ENCODE measurements around the gene KPNA6.
"Not testable (repeated sequence)": the region's sequence is repeated elsewhere in the genome, so short reads cannot be mapped to it uniquely, and the experiment has no call there.

Gene KPNA6

DNA sequence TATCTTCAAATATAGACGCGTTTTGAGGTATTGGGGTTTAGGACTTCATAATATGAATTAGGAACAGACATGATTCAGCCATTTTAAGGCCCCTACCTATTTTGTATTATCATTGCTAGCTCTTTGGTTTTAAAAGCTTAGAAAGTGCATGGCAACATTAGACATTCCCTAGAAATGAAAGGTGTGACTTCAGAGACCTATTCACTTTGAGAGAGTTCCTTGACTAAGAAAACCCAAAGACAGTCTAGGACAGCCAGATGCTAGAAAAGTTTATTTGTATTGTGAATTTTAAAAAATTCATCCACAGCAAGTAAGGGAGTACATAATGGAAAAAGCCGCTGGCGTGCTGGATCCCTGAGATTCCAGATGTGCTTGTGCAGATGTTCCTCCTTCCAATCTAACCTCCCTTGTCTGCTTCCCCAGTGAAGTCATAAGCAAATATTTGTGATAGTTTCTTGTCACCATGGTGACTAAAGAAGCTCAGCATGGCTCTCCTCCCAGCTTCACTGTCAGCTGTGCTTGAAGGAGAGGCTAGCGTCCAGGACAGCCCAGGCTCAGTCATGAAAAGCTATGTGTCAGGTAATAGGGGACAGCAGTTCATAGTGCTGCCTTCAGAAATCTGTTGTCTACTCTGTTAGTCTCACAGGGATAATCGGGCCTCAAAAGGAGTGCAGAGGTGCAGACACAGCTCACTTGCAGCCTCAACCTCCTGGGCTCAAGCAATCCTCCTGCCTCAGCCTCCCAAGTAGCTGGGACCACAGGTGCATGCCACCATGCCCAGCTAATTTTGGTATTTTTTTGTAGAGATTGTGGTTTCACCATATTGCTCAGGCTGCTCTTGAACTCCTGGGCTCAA, 34.8 kb downstream of the KPNA6 start:
- DNase-seq (ENCODE audit: low read depth): peak; percentile 85

DNA sequence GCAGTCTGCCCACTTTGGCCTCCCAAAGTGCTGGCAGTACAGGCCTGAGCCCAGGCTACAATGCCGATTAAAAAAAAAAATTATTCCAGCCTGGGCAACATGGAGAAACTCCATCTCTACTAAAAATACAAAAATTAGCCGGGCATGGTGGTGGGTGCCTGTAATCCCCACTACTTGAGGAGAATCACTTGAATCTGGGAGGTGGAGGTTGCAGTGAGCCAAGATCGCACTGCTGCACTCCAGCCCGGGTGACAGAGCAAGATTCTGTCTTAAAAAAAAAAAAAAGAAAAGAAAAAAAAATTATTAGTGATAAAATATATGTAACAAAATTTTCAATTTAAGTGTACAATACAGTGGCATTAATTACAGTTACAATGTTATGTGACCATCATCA, 35.4 kb downstream of the KPNA6 start:
- DNase-seq (ENCODE audit: low read depth): not testable (repeated sequence)

DNA sequence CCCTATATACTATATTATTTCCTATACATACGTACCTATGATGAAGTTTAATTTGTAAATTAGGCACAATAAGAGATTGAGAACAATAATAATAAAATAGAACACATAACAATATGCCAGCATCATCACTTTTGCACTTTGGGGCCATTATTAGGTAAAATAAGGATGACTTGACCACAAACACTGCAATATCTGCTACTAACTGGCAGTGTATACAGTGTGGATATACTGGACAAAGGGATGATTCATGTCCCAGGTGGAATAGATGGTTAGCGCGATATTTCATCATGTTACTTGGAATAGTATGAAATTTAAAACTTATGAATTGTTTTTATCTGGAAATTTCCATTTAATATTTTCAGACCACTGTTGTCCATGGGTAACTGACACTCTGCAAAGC, 36.2 kb downstream of the KPNA6 start:
- DNase-seq (ENCODE audit: low read depth): no peak

DNA sequence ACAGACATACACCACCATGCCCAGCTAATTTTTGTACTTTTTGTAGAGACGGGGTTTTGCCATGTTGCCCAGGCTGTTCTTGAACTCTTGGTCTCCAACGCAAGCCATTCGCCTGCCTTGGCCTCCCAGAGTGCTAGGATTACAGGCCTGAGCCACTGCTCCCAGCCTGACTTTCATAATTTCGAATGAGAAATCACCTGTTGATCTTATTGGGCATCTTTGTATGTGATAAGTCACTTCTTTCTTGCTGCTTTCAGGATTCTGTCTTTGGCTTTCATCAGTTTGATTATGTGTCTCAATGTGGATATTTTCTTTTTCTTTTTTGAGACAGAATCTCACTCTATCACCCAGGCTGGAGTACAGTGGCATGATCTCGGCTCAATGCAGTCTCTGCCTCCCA, 39.9 kb downstream of the KPNA6 start:
- not testable (repeated sequence) for DNase-seq (ENCODE audit: low read depth)

DNA sequence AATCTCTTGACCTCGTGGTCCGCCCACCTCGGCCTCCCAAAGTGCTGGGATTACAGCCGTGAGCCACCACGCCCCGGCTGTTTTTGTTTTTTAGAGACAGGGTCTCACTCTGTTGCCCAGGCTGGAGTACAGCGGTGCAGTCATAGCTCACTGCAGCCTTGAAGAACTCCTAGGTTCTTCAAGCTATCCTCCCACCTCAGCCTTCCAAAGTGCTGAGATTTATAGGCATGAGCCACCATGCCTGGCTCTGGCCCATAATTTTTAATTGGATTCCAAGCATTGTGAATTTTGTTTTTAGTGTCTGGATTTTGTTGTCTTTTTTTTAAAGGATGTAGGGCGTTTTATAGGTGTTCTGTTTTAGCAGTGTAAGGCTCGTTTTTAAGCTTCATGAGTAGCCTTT, 43.0 kb downstream of the KPNA6 start:
- DNase-seq (ENCODE audit: low read depth): no peak

DNA sequence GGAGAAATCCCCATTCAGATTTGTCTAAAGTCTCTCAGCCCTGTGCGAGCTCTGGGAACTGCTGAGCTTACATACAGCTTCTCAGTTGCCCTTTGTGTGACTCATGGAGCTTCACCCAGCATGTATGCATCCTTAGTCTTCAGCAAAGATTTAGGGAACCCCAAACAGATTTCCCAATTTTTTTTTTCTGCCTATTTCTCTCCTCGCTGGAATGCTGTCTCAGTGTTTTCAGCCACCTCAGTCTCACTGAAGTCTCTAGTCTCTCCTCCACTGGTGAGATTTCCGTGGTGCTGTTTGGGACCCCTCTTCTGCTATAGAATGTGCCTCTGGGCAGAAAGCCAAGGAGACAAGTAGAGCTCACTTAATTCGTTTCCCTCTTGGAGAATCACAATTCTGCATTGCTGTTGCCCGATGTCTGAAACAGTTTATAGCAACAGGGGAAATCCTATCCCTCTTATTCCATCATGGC, 43.5 kb downstream of the KPNA6 start:
- no peak for DNase-seq (ENCODE audit: low read depth)

DNA sequence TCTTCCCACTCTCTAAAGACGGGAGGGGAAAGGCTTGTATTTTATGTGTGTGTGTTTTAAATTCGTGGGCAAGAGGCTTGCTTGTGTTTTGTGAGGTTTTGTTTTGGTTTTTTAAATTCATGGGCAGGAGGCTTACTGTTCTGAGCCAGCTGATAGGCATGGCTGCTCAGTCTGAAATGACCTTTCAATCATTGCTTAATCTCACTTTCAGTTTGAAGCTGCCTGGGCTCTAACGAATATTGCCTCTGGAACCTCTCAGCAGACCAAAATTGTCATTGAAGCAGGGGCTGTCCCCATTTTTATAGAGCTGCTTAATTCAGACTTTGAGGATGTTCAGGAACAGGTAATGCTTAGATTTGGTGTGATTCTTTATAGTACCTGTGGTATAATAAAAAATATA, 51.3 kb downstream of the KPNA6 start:
- DNase-seq (ENCODE audit: low read depth): no peak

DNA sequence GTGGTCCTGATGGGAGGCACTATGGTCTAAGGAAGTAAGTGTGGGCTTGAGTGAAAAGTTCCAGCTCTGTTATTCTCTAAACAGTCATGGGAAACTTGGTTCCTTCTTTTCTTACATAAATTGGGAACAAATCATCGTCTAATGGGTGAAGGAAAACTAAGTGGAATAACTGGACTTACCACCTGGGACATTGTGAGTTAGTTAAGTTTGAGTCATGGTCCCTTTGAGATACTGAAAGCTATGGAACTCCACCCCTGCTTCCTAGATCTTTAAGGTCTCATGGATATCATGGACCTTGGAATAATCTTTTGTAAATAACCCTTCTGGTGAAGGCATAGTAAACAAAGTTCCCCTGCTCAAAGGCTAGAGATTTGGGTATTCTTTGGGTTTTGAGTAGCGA, 55.5 kb downstream of the KPNA6 start:
- DNase-seq (ENCODE audit: low read depth): no peak

DNA sequence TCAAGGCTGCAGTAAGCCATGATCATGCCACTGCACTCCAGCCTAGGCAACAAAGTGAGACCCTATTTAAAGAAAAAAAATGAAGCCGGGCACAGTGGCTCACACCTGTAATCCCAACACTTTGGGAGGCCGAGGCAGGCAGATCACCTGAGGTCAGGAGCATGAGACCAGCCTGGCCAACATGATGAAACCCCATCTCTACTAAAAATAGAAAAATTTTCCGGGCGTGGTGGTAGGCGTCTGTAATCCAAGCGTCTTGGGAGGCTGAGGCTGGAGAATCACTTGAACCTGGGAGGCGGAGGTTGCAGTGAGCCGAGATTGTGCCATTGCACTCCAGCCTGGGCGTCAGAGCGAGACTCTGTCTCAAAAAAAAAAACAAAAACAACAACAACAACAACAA, 57.8 kb downstream of the KPNA6 start:
- DNase-seq (ENCODE audit: low read depth): not testable (repeated sequence)

DNA sequence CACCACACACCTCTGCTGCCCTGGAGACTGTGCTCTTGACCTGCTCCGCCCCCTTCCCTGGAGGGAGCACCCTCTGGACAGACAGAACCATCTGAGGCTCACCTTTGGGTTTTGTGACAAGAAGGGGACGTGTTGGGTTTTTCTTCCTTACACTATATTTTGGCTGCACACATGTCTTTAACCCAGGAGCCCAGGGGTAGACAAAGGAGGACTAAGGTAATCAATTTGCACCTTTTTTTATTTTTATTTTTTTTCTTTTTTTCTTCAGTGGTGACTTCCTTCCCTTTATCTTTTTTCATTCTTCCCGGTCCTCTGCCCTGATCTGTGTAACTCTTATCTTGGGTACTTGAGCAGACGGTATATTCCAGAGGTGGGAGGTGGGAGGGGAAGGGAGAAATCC, 63.1 kb downstream of the KPNA6 start:
- DNase-seq (ENCODE audit: low read depth): no peak

DNA sequence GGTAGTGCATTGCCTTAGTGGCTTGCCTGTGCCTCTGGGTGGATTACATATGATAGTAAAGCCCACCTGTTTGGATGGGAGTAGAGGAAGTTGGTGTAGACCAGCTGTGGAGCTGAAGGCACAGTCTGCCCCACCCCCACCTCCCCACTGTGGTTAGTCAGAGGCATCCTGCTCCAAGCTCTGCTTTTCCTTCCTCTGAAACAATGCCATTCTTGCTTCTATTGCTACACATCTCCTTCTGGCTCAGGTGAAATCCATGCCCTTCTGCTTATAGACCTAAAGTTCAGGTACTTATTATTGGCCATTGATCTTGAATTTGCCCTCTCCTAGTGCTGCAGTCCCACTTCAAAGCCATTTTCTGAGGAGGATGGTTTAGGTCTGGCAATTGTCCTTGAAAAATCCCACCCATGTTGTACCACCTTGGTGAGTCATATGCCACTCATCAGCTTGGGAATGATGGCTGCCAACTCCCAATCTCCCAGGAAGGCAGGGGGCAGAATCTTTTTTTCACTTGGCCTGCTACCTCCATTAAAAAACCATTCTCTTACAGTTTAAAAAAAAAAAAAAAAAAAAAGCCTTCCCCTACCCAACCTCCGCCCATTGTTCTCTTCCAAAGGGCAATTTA, 64.9 kb downstream of the KPNA6 start:
- DNase-seq (ENCODE audit: low read depth): no peak

DNA sequence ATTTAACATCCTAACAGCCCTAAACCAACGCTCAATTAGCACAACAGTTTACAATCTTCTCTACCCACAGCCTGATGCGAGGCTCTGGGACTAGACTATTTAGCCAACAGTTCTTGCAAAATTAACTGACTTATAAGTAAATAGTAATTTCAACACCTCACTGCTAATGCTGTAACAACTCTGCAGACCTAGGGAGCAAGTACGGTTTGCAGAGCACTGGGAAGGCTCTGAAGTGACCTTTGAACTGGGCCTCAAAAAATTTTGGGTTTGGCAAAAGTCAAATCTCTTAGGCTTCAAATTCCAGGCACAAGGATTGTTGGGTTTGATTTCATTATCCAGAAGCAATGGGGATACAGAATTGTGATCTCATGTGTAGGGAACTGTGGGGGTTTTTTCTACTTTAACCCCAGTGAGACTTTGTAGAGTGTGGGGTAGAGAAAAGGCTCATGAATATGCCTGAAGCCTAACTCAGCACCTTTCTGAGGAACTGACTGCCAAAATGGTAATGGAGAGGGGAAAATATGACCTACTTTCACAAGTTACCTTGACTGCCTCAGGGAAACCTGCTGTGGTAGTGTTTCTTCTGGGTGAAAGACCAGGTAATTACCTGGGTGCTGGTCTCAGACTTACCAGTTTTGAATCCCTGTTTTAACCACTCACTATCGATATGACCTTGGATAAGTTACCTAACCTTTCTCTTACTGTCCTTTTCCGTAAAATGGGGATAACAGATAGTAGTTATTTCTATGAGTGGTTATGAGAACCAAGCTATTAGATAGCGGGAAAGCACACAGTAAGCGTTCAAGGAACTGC, 70.7 kb downstream of the KPNA6 start:
- DNase-seq (ENCODE audit: low read depth): no peak

DNA sequence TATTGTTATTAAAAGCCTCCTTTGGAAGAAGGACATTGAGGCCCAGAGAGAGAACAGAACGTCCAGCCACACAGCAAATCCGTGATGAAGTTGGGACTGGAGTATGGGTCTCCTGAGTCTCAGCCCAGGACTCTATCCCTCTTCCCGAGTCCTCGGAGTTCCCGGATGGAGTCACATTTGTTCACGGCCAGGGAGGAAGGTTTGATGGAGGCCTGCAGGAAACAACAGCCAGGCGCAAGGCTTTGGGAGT, 71.3 kb downstream of the KPNA6 start:
- DNase-seq (ENCODE audit: low read depth): no peak

DNA sequence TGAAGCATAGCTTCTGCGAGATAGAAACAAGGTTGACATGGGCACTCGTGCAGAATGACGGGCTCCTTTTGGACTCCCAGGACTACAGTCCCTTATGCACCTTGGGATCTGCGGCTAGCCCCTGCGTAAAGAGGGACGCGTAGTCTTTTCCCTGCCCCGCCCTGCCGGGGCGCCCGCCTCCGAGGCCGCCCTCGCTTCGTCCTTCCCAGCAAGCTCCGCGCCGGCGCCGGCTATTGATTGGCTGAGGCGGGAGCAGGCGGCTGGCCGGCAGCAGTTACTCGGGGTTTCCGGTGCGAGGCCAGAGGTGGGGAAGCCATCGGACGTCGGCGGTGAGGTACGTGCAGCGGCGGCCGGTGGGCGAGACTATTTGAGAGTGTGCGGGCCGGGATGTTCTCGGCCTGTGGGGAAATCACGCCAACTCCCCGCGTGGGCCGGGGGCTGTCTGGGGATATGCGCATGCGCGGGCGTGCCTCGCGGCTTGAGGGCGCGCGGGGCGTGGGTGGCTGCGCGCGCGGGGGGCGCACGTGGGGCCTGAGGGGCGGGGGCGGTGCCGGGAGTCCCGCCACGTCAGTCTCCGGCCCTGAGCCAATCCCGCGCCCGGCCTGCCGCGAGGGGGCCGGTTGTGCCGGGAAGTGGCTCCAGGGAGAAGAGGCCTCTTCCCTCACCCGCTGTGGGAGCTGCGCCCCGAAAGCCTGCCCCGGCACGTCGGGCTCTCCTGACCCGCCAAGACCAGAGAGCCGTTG, 71.8 kb downstream of the KPNA6 start, which contains the start of gene TXLNA:
Gene TXLNA, plus strand, starts transcription at position 233 of the 743 bp plus-strand sequence. CDS start 671 bp downstream, outside the sequence.
- peak; percentile 82 for DNase-seq (ENCODE audit: low read depth)

DNA sequence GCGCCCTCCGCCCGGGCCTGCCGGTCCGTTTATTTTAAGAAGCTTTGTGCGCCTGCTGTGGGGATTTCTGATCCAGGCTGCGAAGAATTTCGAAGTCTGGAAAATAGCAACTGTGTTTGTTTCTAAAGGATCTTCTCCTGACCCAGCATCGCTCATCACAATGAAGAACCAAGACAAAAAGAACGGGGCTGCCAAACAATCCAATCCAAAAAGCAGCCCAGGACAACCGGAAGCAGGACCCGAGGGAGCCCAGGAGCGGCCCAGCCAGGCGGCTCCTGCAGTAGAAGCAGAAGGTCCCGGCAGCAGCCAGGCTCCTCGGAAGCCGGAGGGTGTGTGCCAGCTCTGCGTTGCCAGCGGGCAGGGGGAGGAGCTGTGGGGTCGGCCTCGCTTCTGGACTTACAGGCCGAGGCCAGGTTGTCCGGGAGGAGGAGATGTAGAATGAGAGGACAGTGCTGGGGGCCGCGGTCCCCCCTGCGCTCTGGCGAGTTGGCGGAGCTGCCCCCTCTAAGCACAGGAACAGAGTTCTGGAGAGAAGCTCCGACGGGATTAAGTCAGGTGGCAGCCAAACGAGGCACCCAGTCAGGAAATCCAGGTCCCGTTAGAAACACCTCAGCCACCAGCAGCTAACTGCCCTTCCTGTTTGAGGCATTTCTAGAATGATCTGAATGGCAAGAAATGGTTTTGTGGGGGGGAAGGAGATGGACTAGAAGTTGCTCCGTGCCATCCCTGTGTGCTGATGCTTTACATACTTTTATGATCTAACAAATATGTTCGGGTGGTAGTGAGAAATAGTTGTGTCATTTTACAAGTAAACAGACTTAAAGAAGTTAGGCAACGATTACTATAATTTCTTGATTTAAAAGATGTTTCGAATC, 72.6 kb downstream of the KPNA6 start:
- no peak for DNase-seq (ENCODE audit: low read depth)

DNA sequence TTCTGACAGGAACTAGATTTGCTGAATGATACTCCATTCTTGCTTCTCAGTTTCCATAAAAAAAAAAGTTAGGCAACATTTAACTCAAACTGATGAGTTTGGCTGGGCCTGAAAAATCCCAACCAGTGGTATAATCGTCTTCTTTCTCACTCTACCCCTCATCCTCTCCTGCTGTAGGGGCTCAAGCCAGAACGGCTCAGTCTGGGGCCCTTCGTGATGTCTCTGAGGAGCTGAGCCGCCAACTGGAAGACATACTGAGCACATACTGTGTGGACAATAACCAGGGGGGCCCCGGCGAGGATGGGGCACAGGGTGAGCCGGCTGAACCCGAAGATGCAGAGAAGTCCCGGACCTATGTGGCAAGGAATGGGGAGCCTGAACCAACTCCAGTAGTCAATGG, 73.2 kb downstream of the KPNA6 start:
- DNase-seq (ENCODE audit: low read depth): no peak

DNA sequence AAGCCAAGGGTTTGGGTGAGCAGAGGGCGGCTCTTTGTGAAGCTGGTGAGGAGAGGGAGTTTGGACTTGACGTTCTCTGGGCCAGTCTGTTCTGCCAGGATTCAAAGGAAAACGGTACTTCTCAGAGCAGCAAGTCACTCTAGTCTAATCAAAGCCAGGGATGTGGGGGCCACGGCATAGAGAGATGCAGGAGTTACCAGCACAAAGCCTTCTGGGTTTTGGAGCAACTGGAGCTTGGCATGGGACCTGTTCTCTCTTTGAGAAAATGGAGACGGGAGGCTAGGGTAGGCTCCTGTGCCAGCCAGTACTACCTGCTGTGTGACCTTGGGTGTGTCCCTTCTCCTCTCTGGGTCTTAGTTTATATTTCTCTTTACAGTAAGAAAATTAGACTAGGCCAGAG, 73.7 kb downstream of the KPNA6 start:
- no peak for DNase-seq (ENCODE audit: low read depth)

DNA sequence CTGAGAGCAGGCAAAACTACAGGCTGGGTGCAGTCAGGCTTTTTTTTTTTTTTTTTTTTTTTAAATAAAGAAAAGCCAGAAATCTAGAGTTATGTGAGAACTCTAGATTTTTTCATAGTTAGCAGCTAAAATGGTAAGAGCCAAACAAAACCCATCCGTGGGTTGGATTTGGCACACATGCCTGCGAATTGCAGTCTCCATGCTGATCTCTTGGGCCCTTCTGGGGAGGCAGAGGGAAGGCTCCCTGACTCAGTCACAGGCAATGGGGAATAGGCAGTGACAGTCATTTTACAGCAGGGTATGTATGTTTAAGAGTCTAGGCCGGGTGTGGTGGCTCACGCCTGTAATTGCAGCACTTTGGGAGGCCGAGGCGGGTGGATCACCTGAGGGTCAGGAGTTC, 74.2 kb downstream of the KPNA6 start:
- DNase-seq (ENCODE audit: low read depth): no peak

DNA sequence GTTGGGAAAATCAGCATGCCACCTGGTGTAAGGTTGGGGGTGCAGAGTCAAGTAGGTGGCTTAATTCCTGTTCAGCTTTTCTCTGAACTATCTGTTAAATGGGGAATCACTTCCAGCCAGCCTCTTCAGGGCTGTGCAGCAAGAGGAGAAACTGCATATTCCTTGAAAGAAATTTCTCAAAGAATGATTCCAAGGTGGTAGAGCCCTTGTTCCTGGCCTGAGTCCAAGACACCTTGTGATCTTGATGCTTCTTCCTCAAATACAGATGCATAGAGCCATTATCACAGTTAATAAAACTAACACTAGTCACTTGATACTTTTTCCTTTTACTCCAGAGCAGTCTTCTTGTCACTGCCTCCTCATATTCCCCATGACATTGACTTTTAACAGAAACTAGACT, 76.8 kb downstream of the KPNA6 start:
- no peak for DNase-seq (ENCODE audit: low read depth)

DNA sequence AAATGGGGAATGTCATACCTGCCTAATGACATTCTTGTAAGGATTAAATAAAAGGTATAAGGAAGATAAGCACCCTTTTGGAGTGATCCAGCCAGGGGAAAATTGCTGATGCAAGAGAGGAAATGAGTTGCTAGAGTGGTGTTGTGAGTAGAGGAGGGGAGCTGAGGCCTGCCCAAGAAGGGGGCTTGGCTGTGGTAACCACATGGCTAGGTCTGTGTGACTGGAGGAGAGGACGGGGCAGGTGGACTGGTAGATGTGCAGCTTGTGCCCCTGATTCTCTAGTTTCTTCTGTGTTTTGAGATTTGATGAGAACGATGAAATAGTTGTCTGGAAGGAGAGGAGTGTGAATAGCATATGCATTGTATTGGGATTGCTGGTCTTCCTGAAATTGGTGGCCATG, 78.2 kb downstream of the KPNA6 start:
- no peak for DNase-seq (ENCODE audit: low read depth)

DNA sequence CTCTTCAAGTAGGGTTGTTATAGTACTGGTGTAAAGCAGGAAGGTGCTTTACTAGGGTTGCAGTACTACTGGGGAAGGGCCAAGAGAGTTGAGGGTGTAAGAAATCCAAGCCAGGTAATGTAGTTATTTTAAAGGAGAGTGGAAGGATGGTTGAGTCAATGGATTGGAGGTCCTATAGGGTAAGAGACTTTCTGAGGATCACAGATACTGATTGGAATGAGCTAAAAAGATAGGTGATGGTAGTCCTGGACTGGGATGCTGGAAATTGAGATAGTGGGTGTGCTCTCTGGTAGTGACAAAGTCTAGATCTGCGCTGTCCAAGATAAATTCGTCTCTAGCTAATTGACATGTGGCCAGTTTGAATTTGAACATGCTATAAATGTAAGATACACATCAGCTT, 78.6 kb downstream of the KPNA6 start:
- DNase-seq (ENCODE audit: low read depth): no peak

Measured in GM04504 (cell line).